MM.1S (cell line): ENCODE data around the gene TM4SF18.

Source experiments
- EZH2 ChIP-seq: fragments of 300-600 bp; sonication (generic); optimal IDR thresholded peaks from 2 replicates; pipeline ENCODE3; 2017; ENCODE audit warnings: low read depth, mild to moderate bottlenecking, antibody characterized with exemption, low read length, mixed read lengths
- EZH2phosphoT487 ChIP-seq: fragments of 300-600 bp; sonication (generic); IDR thresholded peaks from 2 replicates; pipeline ENCODE4 v1.6.1; 2018; ENCODE audit warnings: antibody characterized with exemption, low read length
- TF ChIP-seq, protein P1 (sequence below): fragments of 300-600 bp; sonication (generic); IDR thresholded peaks from 2 replicates; pipeline ENCODE4 v1.5.1; 2016; ENCODE audit warnings: antibody characterized with exemption, low read length, mixed read lengths

DNA sequence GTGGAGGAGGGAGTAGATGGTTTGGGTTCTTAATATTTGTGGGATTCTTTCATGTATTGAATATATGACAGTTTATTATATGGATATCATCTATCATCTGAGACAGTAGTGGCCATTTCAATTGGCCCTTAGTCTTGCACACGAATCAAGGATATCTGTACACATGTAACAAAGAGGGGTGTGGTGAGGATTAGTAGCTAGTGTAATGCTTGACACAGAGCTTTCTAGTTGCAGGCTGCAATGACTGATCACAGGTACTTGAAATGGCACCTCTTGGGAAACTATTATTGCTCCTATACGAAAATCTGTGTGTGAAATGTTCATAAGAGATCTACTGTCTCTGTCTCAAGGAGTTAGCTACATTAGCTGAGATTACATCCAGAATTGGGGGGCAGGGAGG lies 31.2 kb upstream of the TM4SF18 start:
- TF ChIP-seq, protein P1, sequence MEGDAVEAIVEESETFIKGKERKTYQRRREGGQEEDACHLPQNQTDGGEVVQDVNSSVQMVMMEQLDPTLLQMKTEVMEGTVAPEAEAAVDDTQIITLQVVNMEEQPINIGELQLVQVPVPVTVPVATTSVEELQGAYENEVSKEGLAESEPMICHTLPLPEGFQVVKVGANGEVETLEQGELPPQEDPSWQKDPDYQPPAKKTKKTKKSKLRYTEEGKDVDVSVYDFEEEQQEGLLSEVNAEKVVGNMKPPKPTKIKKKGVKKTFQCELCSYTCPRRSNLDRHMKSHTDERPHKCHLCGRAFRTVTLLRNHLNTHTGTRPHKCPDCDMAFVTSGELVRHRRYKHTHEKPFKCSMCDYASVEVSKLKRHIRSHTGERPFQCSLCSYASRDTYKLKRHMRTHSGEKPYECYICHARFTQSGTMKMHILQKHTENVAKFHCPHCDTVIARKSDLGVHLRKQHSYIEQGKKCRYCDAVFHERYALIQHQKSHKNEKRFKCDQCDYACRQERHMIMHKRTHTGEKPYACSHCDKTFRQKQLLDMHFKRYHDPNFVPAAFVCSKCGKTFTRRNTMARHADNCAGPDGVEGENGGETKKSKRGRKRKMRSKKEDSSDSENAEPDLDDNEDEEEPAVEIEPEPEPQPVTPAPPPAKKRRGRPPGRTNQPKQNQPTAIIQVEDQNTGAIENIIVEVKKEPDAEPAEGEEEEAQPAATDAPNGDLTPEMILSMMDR = no peak
- no peak for TF ChIP-seq EZH2
- no peak for TF ChIP-seq EZH2phosphoT487
